Measurements from ENCODE around the gene DOCK2.

The DOCK2 gene

GRCh38 chr5:169731221-169731620 lies 94.1 kb downstream of the DOCK2 start (continued):
- TF ChIP-seq ZNF837 (tag by site-specific recombination; IDR thresholded peaks at IDR 0.05), result no peak
- no peak for TF ChIP-seq REPIN1 (tag by site-specific recombination; IDR thresholded peaks at IDR 0.05; ENCODE audit: low read depth)
- TF ChIP-seq ZNF548 (tag by site-specific recombination; IDR thresholded peaks at IDR 0.05), result no peak

- ChIA-PET POLR2A (no interaction called here), CTCF (no interaction called here)
- no peaks in the 10 kb centered on the region for H3K4me1 ChIP-seq (ENCODE audit: control insufficient read depth, insufficient read depth, low read length)
- no peak overlapping the region for H3K4me3 ChIP-seq (ENCODE audit: low read depth, low read length)
- no peaks in the 10 kb centered on the region for H3K36me3 ChIP-seq (ENCODE audit: control insufficient read depth in 2 of 2, insufficient read depth in 1 of 2, low read length in 2 of 2)
- H3K9me3 ChIP-seq (ENCODE audit: control insufficient read depth, insufficient read depth, low read depth, low read length), result no peaks in the 10 kb centered on the region
- H3K27ac ChIP-seq (ENCODE audit: extremely low read depth, low read depth, low read length), result no peak overlapping the region
- TF ChIP-seq REST (tag by site-specific recombination; IDR thresholded peaks at IDR 0.05) (no peak), ZNF10 (tag by site-specific recombination; IDR thresholded peaks at IDR 0.05) (no peak), ZNF354C (tag by site-specific recombination; IDR thresholded peaks at IDR 0.05; ENCODE audit: borderline replicate concordance, low read depth) (no peak)
These were observed 95.8 kb downstream of the DOCK2 start for GRCh38 chr5:169732841-169733240.

GRCh38 chr5:169735913-169736312 lies 98.8 kb downstream of the DOCK2 start:
- Histone ChIP-seq H3K9me3 (ENCODE audit: control insufficient read depth, insufficient read depth, low read depth, low read length) (no peaks in the 10 kb centered on the region), H3K36me3 (ENCODE audit: control insufficient read depth in 2 of 2, insufficient read depth in 1 of 2, low read length in 2 of 2) (no peaks in the 10 kb centered on the region), H3K4me3 (ENCODE audit: low read depth, low read length) (no peak overlapping the region), H3K4me1 (ENCODE audit: control insufficient read depth, insufficient read depth, low read length) (no peaks in the 10 kb centered on the region), H3K27ac (ENCODE audit: extremely low read depth, low read depth, low read length) (no peak overlapping the region)
- TF ChIP-seq ZBTB11 (tag by site-specific recombination; conservative IDR thresholded peaks at IDR 0.05; ENCODE audit: low read depth) (no peak), ZBTB26 (tag by site-specific recombination; optimal IDR thresholded peaks at IDR 0.05) (no peak), ZNF114 (tag by site-specific recombination; IDR thresholded peaks at IDR 0.05) (no peak), HOXC10 (CRISPR knock-in tag; IDR thresholded peaks at IDR 0.05) (no peak), ZNF175 (tag by site-specific recombination; IDR thresholded peaks at IDR 0.05) (no peak), ZFP3 (tag by site-specific recombination; IDR thresholded peaks at IDR 0.05; ENCODE audit: low read depth) (no peak), WT1 (tag by site-specific recombination; IDR thresholded peaks at IDR 0.05) (no peak), ZNF221 (tag by site-specific recombination; IDR thresholded peaks at IDR 0.05; ENCODE audit: borderline replicate concordance) (no peak), ZNF514 (tag by site-specific recombination; IDR thresholded peaks at IDR 0.05) (no peak), ZNF626 (tag by site-specific recombination; IDR thresholded peaks at IDR 0.05) (no peak), ZNF623 (tag by site-specific recombination; IDR thresholded peaks at IDR 0.05) (no peak), ZNF837 (tag by site-specific recombination; IDR thresholded peaks at IDR 0.05) (no peak), KLF16 (tag by site-specific recombination; IDR thresholded peaks at IDR 0.05) (no peak)
- ChIA-PET POLR2A (no interaction called here), CTCF (no interaction called here)

All from HEK293 (cell line).